Endodermal cell (in vitro differentiated cells): ENCODE results near the gene L1CAM. TPM values are rescaled to one million over a fixed set of nuclear protein-coding genes. Genes with fewer than 3 reads are reported as not detected.
A peak's percentile ranks its signal among the peaks of the same experiment; 100 is the strongest.

Experiments used
- DNase-seq: peaks from one replicate; pipeline ENCODE4 v3.0.0-alpha.2; 2017
- H3K27ac ChIP-seq: 2 replicates; pipeline ENCODE4 v1.5.1; 2013; ENCODE audit warnings: mild to moderate bottlenecking, low read depth, low read length, moderate library complexity
- H3K27me3 ChIP-seq: 2 replicates; pipeline ENCODE4 v1.6.1; 2013; ENCODE audit warnings: mild to moderate bottlenecking, low read length, moderate library complexity; ENCODE audit not compliant: insufficient read depth, control insufficient read depth, poor library complexity, severe bottlenecking
- H3K36me3 ChIP-seq: 2 replicates; pipeline ENCODE4 v1.7.0; 2013; ENCODE audit warnings: mild to moderate bottlenecking, low read length, moderate library complexity; ENCODE audit not compliant: control insufficient read depth, insufficient read depth
- H3K4me1 ChIP-seq: one replicate; pipeline ENCODE4 v1.7.0; 2013; ENCODE audit warnings: low read length; ENCODE audit not compliant: control insufficient read depth, insufficient read depth
- H3K4me3 ChIP-seq: 2 replicates; pipeline ENCODE4 v1.5.1; 2013; ENCODE audit warnings: mild to moderate bottlenecking, low read length, moderate library complexity
- H3K9ac ChIP-seq: 2 replicates; pipeline ENCODE4 v1.6.1; 2013; ENCODE audit warnings: mild to moderate bottlenecking, low read length, moderate library complexity; ENCODE audit not compliant: poor library complexity, severe bottlenecking; ENCODE audit errors: extremely low read depth
- H3K9me3 ChIP-seq: 2 replicates; pipeline ENCODE4 v1.6.1; 2013; ENCODE audit warnings: mild to moderate bottlenecking, low read length, moderate library complexity; ENCODE audit not compliant: control insufficient read depth
- H3K27ac Mint-ChIP-seq: 2 replicates; pipeline ENCODE4 v1.8.0; 2020; ENCODE audit warnings: mixed read lengths
- H3K27me3 Mint-ChIP-seq: 2 replicates; pipeline ENCODE4 v1.8.0; 2021; ENCODE audit warnings: mild to moderate bottlenecking, mixed read lengths; ENCODE audit not compliant: insufficient read depth
- H3K36me3 Mint-ChIP-seq: 2 replicates; pipeline ENCODE4 v1.8.0; 2020; ENCODE audit warnings: low read depth, mixed read lengths
- H3K4me1 Mint-ChIP-seq: 2 replicates; pipeline ENCODE4 v1.8.0; 2020; ENCODE audit warnings: mixed read lengths
- H3K4me3 Mint-ChIP-seq: 2 replicates; pipeline ENCODE4 v1.8.0; 2020; ENCODE audit warnings: mild to moderate bottlenecking, moderate library complexity, mixed read lengths
- H3K9me3 Mint-ChIP-seq: 2 replicates; pipeline ENCODE4 v1.8.0; 2020; ENCODE audit warnings: mild to moderate bottlenecking, mixed read lengths
- WGBS, 2 experiments: methylation state at CpG; one replicate each; pipeline versions ENCODE4 v1.1.5 to v1.1.7; 2013; ENCODE audit warnings: missing lambda C conversion rate in 2 of 2, mixed read lengths in 1 of 2; ENCODE audit not compliant: insufficient coverage in 1 of 2, insufficient read length in 1 of 2; 5-methylcytosine and 5-hydroxymethylcytosine counted together
- total RNA-seq, 2 donors: library from RNA; stranded (reverse); fragmentation: NEBNext Ultra II Directional in 1 of 2; extraction: Animal tissue kit (Norgen Biotek cat#: 25700) in 1 of 2; gene quantifications; 2 replicates in 1 of 2; 3 replicates in 1 of 2; pipeline ENCODE4 v1.2.1, GENCODE V29; 2021
- TF ChIP-seq, protein P1 (sequence below): fragments of 200-600 bp; sonication (generic); conservative IDR thresholded peaks from 2 replicates; pipeline ENCODE4 v1.5.0; 2021; ENCODE audit warnings: antibody characterized with exemption, mild to moderate bottlenecking

L1CAM gene
- total RNA-seq, 2 donors from 2014 or later: 7.5 to 29.0 TPM

DNA sequence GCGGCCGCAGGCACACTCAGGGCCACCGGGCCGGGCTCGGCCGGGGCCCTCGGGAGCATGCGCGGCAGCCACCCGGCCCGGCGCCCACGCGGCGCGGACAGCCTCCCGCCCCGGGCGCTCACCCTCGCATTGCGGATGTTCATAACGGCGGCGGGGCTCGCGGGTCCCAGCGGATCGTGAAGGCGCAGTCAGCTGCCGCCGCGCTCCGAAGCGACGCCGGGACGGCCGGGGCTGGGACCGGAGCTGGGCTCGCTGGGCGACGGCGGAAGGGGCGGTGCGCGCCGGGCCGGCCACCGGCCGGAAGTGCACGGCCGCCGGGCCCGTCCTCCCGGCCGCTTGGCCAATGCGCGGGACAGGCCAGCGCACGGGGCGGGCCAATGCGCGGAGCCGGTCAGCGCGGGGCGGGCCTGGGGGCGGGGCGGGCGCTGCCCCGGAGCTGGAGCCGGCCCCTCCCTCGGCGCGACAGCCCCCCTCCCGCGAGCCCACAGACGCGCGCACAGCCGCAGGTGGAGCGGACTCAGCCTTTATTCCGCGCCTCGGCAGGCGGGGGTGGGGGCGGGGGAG, 48.9 kb upstream of the L1CAM start, which contains the start of gene NAA10:
Gene NAA10 (minus strand): TSS at position 276 of the 564 bp plus-strand sequence. CDS start 133 bp downstream, at position 143.
- 0% methylated on average over 74 of the region's 87 CpGs; no CpG with 5 or more reads in 1 of the 2 experiments for WGBS, 2 experiments
- peak within 1 kb of the TSS; percentile 85 for H3K4me3 ChIP-seq
- Mint-ChIP-seq H3K4me1 (peaks cover 5% of the 10 kb centered on the region), H3K27ac (peak within 1 kb of the TSS; percentile 58), H3K4me3 (peak within 1 kb of the TSS; percentile 79), H3K36me3 (peaks cover 13% of the 10 kb centered on the region), H3K9me3 (peaks cover 75% of the 10 kb centered on the region), H3K27me3 (peaks cover 1% of the 10 kb centered on the region)
- DNase-seq: peak; percentile 83
- H3K27me3 ChIP-seq: no peaks in the 10 kb centered on the region
- no peak within 1 kb of the TSS for H3K27ac ChIP-seq
- no peaks in the 10 kb centered on the region for H3K9me3 ChIP-seq
- peaks cover 8% of the 10 kb centered on the region for H3K36me3 ChIP-seq
- H3K9ac ChIP-seq: peak within 1 kb of the TSS; percentile 38
- TF ChIP-seq, protein P1, sequence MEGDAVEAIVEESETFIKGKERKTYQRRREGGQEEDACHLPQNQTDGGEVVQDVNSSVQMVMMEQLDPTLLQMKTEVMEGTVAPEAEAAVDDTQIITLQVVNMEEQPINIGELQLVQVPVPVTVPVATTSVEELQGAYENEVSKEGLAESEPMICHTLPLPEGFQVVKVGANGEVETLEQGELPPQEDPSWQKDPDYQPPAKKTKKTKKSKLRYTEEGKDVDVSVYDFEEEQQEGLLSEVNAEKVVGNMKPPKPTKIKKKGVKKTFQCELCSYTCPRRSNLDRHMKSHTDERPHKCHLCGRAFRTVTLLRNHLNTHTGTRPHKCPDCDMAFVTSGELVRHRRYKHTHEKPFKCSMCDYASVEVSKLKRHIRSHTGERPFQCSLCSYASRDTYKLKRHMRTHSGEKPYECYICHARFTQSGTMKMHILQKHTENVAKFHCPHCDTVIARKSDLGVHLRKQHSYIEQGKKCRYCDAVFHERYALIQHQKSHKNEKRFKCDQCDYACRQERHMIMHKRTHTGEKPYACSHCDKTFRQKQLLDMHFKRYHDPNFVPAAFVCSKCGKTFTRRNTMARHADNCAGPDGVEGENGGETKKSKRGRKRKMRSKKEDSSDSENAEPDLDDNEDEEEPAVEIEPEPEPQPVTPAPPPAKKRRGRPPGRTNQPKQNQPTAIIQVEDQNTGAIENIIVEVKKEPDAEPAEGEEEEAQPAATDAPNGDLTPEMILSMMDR: no peak
- no peaks in the 10 kb centered on the region for H3K4me1 ChIP-seq

DNA sequence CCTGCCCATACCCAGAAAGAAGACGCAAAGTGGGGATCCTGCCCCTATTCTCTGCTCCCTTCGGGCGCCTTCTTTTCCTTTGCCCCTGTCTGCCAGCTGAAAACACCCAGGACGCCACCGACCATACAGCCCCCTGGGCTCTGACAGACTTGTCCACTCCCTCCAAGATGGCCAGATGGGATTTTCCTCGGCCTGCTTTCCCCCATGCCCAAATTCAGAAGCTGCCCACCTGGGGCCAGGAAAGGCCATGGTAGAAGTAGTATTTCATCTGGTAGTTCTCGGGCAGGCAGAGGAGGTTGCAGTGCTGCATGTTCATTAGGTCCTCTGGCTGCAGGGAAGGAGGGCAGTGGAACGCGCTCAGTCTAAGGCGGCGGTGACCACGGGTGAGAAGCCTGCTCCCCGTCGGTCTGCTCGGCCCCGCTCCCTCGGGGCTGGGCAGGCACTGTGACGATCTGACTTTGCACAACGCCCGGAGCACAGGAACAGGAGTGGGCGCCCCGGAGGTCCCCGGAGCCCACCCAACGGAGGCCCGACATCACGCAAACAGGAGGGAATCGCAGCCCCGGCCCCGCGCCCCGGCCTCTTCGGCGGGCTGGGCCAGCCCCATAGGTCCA, 48.3 kb upstream of the L1CAM start:
- H3K27ac Mint-ChIP-seq: peak overlapping the region; percentile 58
- peaks cover 14% of the 10 kb centered on the region for H3K36me3 Mint-ChIP-seq
- TF ChIP-seq, protein P1: no peak
- no peak for DNase-seq
- peak overlapping the region; percentile 79 for H3K4me3 Mint-ChIP-seq
- 1 to 4% methylated on average over 13 to 33 of the region's 33 CpGs for WGBS, 2 experiments
- peak overlapping the region; percentile 85 for H3K4me3 ChIP-seq
- peaks cover 71% of the 10 kb centered on the region for H3K9me3 Mint-ChIP-seq
- peaks cover 1% of the 10 kb centered on the region for H3K27me3 Mint-ChIP-seq
- peaks cover 8% of the 10 kb centered on the region for H3K36me3 ChIP-seq
- H3K9ac ChIP-seq: peak overlapping the region; percentile 38
- no peaks in the 10 kb centered on the region for H3K4me1 ChIP-seq
- H3K9me3 ChIP-seq: no peaks in the 10 kb centered on the region
- H3K4me1 Mint-ChIP-seq: peaks cover 5% of the 10 kb centered on the region
- H3K27me3 ChIP-seq: no peaks in the 10 kb centered on the region
- no peak overlapping the region for H3K27ac ChIP-seq

DNA sequence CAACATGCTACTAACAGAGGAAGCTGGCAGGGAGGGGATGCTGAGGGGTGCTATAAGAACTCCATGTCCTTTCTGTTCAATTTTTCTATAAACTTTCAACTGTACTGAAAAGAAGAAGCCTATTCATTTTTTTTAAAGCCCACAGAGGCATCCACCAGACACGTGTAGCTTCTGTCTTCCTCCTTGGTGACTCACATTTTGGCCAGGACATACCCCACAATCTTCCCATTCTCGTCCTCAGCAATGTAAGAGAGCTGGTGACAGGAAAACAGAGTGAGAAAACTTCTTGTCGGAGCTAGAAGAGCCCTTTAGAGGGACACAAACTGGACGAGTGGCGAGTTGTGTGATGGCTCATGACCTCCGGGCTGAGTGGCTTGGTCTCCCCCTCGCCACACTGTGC, 47.8 kb upstream of the L1CAM start:
- Histone ChIP-seq H3K36me3 (peaks cover 8% of the 10 kb centered on the region), H3K27ac (no peak overlapping the region), H3K4me3 (peak overlapping the region; percentile 85), H3K4me1 (no peaks in the 10 kb centered on the region), H3K9ac (peak overlapping the region; percentile 38), H3K27me3 (no peaks in the 10 kb centered on the region), H3K9me3 (no peaks in the 10 kb centered on the region)
- Mint-ChIP-seq H3K27ac (peak overlapping the region; percentile 48), H3K4me3 (peak overlapping the region; percentile 79), H3K27me3 (peaks cover 1% of the 10 kb centered on the region), H3K36me3 (peaks cover 15% of the 10 kb centered on the region), H3K9me3 (peaks cover 72% of the 10 kb centered on the region), H3K4me1 (peaks cover 5% of the 10 kb centered on the region)
- TF ChIP-seq, protein P1: no peak
- 66 to 90% methylated on average over 2 to 5 of the region's 7 CpGs for WGBS, 2 experiments
- no peak for DNase-seq
